Fibroblast of peridontal ligament (primary cell): ENCODE measurements around the gene GNAZ.
"Not testable (repeated sequence)": the region's sequence is repeated elsewhere in the genome, so short reads cannot be mapped to it uniquely, and the experiment has no call there.

Experiments used
- DNase-seq: peaks from one replicate; pipeline ENCODE4 v3.0.0-alpha.2; 2010; ENCODE audit errors: extremely low read depth

The GNAZ gene

DNA sequence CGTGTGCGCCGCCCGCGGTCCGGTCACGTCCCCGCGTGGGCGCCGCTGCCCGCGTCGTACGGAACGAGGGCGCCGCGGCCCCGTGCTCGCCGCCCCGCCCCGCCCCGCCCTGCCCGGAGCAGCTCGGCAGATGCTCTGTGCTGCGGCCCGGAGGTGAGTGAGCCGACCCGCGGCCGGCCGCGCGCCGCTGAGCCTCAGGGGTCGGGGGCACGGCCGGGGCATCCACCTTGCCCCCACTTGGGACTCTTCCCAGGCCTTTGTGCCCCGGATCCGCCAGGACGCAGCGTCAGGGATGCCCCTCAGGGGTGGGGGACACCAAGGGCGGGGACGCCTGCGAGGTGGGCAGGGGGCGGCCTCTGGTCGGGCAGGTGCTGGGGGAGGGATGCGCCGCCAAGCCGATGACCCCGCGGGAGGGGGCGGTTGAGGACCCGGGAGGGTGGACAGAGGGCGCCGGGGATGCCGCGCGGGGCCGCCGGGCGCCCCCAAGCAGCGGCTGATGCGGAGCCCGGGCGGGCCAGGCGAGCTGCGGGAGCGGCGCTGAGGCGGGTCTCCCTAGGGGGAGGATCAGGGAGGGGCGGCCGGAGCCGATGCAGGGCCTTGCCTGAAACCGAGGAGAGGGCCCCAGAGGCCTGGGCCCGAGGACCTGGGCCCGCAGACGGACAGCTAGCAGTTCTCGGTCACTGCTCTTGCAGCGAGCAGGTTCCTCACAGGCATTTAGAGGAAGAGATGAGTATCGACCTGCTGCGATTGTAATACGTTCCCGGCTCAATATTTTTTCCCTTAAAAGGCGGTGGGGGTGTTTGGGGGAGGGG lies at the start of gene GNAZ:
Gene GNAZ, plus strand, starts transcription at position 102 of the 812 bp plus-strand sequence. CDS start 25,177 bp downstream, outside the sequence.
- no peak for DNase-seq

DNA sequence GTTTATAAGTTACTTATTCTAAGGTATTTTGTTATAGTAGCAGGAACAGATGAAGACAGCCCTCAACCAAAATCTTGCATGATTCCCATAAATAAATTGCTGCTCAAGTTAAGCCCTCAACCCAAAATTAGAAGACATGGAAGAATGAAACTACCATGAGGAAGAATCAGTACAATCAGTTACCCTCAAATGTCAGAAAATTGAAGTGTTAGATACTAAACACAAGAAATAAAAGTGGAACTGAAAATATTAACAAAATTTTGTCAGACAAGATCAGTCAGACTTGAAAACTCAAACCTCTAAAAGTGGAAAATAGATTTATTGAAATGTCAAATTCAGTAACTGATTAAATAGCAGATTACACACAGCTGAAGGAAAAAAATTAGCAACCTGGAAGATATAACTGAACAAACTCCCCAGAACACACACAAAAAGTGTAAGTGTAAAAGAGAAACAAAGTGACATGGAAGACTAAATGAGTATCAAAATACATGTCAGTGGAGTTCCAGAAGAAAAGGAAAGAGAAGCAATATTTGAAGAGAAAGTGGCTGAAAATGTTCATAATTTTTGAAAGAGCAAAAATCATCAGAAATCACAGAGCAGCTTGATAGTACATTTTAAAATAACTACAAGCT lies 49.5 kb upstream of the GNAZ start:
- no peak for DNase-seq

DNA sequence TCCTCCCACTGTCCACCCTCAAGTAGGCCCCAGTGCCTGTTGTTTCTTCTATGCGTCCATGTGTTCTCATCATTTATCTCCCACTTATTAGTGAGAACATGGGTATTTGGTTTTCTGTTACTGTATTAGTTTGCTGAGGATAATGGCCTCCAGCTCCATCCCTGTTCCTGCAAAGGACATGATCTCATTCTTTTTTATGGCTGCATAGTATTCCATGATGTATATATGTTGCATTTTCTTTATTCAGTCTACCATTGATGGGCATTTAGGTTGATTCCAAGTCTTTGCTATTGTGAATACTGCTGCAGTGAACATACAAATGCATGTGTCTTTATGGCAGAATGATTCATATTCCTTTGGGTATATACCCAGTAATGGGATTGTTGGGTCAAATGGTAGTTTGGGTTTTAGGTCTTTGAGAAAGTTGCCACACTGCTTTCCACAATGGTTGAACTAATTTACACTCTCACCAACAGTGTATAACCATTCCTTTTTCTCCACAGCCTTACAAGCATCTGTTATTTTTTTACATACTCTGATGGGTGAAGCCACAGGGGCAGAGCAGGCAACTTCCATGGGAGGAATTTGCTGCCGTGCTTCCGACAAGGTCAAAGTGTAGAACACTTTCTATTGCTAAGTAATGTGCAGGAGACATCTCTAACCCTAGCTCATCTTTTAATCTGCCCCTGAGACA lies 48.5 kb upstream of the GNAZ start:
- DNase-seq: not testable (repeated sequence)

DNA sequence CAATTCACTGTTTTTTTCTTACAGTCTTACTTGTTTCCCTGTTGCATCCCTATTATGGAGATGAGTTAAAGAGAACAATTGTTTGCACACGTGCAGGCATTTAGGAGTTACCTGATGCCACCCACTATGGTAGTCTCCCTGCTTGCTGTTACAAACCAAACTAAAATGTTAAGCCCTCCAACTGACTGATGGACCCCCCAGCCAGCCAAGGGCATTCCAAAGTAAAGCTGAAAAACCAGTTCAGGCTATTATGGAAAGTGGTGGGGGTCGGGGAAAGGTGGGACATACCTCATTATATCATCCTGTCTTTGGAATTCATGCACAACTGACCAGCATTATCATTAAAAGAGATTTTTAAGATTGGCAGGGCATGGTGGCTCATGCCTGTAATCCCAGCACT lies 47.0 kb upstream of the GNAZ start:
- no peak for DNase-seq

DNA sequence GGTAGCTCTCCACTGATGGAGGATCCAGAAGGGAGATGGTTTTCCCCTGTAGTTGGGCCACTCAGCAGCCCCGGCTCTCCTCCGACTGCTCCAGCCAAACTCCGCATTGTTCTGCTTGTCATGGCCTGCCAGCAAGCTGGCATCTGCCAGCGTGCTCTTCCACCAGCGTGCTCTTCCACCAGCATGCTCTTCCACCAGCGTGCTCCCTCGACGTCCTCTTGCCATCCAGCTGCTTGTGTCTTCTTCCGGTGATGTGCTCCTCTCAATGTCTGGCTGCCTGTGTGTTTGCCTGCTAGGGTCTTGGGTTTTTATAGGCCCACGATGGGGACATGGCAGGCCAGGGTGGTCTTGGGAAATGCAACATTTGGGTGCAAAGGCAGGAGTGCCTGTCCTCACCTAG lies 43.5 kb upstream of the GNAZ start:
- DNase-seq: no peak

GRCh38 chr22:23027849-23028248 lies 42.5 kb upstream of the GNAZ start:
- not testable (repeated sequence) for DNase-seq

- DNase-seq: no peak
Observed at GRCh38 chr22:23029521-23030228, 40.6 kb upstream of the GNAZ start.

DNA sequence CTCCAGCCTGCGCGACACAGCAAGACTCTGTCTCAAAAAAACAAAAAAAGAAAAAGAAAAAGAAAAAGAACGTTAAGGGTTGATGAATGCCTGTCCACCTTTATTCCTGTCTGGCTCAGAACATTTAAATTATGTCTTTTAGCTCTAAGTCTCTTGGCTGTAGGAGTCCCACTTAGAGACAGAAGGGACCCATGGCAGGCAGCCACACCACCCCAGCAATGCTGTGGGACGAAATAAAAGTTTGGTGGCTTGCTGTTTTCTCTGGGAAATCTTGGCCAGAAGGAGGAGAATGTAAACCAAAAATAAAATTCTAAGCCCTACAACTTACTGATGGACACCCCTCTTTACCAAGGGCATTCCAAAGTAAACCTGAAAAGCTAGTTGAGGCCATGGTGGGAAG lies 38.9 kb upstream of the GNAZ start:
- DNase-seq: no peak

DNA sequence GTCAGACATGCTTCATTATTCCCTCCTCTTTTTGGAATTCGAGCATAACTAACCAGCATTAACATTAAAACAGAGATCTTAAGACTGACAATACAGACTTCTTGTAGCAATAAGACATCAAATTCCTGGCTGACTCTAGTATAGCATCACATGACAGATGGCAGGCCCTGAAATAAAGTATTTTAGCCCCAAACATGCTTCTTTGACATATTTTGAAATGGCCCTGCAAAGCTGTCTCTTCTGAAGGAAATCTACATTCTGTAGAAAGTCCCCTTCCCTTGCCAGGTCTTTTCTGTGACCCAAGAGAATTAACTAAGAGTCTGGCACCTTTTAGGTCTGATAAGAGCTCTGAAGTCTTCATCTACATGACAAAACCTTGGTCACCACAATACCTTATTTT lies 38.5 kb upstream of the GNAZ start:
- no peak for DNase-seq

DNA sequence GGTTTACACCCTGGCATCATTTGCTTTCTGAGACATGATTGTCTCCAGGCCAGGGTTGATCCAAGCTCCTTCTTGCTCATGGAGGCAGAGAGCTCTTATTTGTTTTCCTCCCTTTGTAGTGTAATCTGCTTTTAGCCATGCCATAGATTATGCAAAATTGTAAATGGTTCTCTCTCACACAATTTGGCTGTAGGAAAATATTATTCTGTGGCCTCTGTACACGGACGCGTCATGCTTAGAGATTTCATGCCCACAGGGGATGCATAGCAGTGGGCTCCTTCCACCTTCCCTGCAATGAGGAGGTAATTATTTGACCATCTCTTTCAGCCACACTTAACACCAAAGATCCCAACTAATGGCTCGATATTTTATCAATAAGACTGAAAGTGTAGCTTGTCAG lies 37.7 kb upstream of the GNAZ start:
- no peak for DNase-seq

DNA sequence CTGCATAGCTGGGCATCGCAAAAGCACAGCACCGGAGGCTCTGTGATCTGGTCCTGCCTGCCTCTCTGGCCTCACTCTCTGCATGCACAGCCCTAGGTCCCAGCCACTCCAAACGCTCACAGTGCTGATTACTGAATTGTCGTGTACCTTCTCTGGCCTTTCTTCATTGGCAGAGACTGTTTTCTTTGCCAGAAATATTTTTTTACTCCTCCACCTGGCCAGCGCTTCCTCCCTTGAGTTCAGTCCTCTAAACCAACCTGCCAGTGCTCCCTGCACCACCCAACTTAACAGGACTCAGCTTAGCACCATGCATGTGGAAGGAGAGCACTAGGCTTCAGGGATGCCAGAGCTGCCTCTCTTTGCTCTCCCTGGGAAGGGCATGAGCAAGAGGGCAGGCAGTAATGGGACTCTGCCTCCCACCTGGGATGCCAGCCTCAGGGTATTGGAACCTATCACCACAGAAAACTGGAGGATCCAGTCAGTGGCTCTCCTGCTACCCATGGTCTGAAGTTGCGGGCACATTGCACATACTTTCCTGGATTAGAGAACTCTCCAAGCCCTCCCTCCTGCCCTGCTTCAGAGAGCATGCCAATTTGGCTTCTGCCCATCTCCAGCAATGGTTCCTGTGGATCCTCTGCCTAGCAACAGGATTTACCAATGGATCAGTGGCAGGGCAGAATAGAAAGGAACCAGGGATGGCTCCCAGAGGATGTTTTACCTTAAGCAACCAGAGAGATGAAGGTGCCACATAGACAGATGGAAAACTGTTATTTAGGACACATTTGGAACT lies 37.0 kb upstream of the GNAZ start:
- peak; percentile 2 for DNase-seq

DNA sequence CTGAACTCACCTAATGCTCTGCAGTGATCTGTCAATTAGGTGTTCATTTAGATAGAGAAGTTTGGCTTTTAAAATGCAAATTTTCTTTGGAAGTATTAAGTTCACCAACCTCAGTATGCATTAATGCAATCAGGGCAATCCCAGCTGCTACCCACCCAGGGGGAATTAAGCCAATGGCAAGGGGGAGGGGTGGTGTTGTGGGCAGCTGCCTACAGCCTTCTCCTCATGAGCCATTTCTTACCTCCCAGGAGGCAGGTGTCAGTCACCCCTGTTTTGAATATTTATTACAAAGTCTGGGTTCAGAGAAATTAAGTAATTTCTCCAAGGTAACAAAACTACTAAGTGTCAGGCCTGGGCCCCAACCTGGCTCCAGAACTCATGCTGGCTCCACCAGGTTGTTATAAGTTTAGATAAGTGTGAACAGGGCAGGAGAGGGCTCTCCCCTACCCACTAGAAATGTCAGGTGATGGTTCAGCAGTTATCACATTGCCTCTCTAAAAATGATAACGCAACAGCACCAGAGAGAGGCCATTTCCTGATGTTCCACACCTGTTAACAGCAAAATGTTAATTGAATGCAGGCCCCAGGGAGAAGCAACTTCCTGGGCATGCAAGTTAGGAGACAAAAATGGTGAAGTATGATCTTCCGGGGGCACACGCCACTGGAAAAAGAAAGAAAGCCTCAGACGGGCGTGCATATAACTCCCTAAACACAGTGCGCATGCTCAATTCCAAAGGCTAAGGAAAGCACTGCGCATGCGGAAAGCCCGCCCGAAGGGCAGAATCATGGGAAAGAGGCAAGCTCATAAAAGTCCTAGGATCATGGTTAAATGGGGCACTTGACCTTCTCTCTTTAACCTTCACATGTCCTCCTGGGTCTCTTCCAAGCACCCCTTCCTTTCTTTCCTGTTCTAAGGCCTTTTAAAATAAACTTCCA lies 35.4 kb upstream of the GNAZ start:
- no peak for DNase-seq

GRCh38 chr22:23035557-23036277 lies 34.6 kb upstream of the GNAZ start:
- no peak for DNase-seq

DNA sequence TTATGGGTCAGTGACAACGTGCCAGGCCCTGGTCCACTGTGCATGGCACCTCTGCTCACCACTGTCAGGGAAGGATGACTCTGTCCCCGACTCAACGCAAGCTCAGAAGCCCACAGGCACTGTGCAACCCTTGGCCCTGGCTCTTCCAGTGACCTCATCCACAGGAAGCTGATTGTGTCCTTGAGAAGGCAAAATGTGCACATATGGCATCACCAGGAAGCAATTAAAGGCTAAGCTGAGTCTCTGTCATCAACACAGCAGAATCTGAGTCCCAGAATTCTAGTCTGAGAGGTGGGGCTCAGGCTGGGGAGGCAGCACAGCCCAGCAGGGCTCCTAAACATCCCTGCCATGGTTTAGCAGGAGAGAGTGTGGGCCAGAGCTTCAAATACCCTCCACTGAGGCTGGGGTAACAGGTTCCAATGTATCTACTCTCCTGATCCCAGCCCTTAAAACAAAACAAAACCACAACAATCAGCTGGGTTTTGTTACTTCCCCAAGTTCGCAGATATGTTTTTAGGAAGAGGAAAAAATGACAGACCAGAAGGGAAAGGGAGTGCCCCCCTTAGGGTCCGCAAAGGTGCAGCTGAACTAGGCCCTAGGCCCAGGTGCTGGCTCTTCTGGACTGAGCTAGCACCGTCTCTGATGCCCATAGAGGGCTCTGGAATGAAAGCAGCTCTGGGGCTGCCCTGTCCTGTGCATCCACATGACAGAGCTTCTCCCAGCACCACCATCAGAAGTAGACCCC lies 33.5 kb upstream of the GNAZ start:
- DNase-seq: peak; percentile 35

GRCh38 chr22:23037429-23038333 lies 32.6 kb upstream of the GNAZ start:
- DNase-seq: no peak

- DNase-seq: no peak
Observed at GRCh38 chr22:23038334-23038642, 32.0 kb upstream of the GNAZ start.

- no peak for DNase-seq
Observed at GRCh38 chr22:23038902-23039301, 31.4 kb upstream of the GNAZ start.

- no peak for DNase-seq
Observed at GRCh38 chr22:23042179-23042578, 28.1 kb upstream of the GNAZ start.
